HL-60 (cell line): ENCODE results near the gene C6orf132.

ENCODE experiments used
- DNase-seq, 2 experiments: peaks; one replicate each; pipeline ENCODE4 v3.0.0-alpha.2; 2010 to 2020; ENCODE audit warnings: low read depth in 1 of 2, low spot score in 1 of 2
- H3K27ac ChIP-seq: fragments of 250-450 bp; sonication (Bioruptor Pico); replicated peaks from 2 replicates; pipeline ENCODE4 v1.5.1; 2020; ENCODE audit warnings: mild to moderate bottlenecking, moderate library complexity
- H3K27me3 ChIP-seq: fragments of 250-450 bp; sonication (Bioruptor Pico); 2 replicates; pipeline ENCODE4 v1.5.1; 2021; ENCODE audit warnings: mild to moderate bottlenecking, moderate library complexity; ENCODE audit not compliant: insufficient read depth, poor library complexity, severe bottlenecking
- H3K4me3 ChIP-seq: replicated peaks from 2 replicates; pipeline ENCODE4 v1.5.1; 2011; ENCODE audit warnings: mild to moderate bottlenecking, control low read depth, low read length; ENCODE audit not compliant: insufficient read depth
- GABPA ChIP-seq: IDR thresholded peaks from 2 replicates; pipeline ENCODE4 v1.6.1; 2012; ENCODE audit warnings: low read depth
- POLR2AphosphoS5 ChIP-seq: IDR thresholded peaks from 2 replicates; pipeline ENCODE4 v1.6.1; 2012; ENCODE audit warnings: low read depth
- REST ChIP-seq: IDR thresholded peaks from 2 replicates; pipeline ENCODE4 v1.6.1; 2012; ENCODE audit warnings: low read depth; ENCODE audit not compliant: insufficient replicate concordance
- SPI1 ChIP-seq: IDR thresholded peaks from 2 replicates; pipeline ENCODE4 v1.6.1; 2012; ENCODE audit warnings: low read depth, mild to moderate bottlenecking, borderline replicate concordance
- TF ChIP-seq, protein P1 (sequence below): IDR thresholded peaks from one replicate; pipeline ENCODE4 v1.5.1; 2011; ENCODE audit warnings: low read length, control low read depth, inconsistent platforms; ENCODE audit not compliant: insufficient read depth

C6orf132 gene

GRCh38 chr6:42095776-42096541 lies 46.5 kb downstream of the C6orf132 start:
- H3K27me3 ChIP-seq = no peaks in the 10 kb centered on the region
- DNase-seq = no peak
- no peak overlapping the region for H3K27ac ChIP-seq
- TF ChIP-seq POLR2AphosphoS5 = no peak
- no peak for TF ChIP-seq REST
- no peak for TF ChIP-seq GABPA
- no peak for TF ChIP-seq SPI1
- TF ChIP-seq, protein P1, sequence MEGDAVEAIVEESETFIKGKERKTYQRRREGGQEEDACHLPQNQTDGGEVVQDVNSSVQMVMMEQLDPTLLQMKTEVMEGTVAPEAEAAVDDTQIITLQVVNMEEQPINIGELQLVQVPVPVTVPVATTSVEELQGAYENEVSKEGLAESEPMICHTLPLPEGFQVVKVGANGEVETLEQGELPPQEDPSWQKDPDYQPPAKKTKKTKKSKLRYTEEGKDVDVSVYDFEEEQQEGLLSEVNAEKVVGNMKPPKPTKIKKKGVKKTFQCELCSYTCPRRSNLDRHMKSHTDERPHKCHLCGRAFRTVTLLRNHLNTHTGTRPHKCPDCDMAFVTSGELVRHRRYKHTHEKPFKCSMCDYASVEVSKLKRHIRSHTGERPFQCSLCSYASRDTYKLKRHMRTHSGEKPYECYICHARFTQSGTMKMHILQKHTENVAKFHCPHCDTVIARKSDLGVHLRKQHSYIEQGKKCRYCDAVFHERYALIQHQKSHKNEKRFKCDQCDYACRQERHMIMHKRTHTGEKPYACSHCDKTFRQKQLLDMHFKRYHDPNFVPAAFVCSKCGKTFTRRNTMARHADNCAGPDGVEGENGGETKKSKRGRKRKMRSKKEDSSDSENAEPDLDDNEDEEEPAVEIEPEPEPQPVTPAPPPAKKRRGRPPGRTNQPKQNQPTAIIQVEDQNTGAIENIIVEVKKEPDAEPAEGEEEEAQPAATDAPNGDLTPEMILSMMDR = no peak
- H3K4me3 ChIP-seq = no peak overlapping the region

- DNase-seq = no peak
- Histone ChIP-seq H3K4me3 (no peak overlapping the region), H3K27ac (no peak overlapping the region), H3K27me3 (no peaks in the 10 kb centered on the region)
- TF ChIP-seq POLR2AphosphoS5 (no peak), SPI1 (no peak), GABPA (no peak), REST (no peak)
- TF ChIP-seq, protein P1 = no peak
These were observed 47.3 kb downstream of the C6orf132 start for GRCh38 chr6:42095094-42095493.

GRCh38 chr6:42093582-42094329 lies 48.7 kb downstream of the C6orf132 start:
- Histone ChIP-seq H3K27ac (no peak overlapping the region), H3K27me3 (no peaks in the 10 kb centered on the region), H3K4me3 (no peak overlapping the region)
- no peak for DNase-seq
- TF ChIP-seq REST (no peak), GABPA (no peak), SPI1 (no peak), POLR2AphosphoS5 (no peak)
- TF ChIP-seq, protein P1 = no peak
